Measurements from ENCODE around the gene SMIM13. TPM values are rescaled to one million over a fixed set of nuclear protein-coding genes. Genes with fewer than 3 reads are reported as not detected.

The SMIM13 gene
- total RNA-seq, 2 experiments from 2014 or later = 3.0 to 4.6 TPM

DNA sequence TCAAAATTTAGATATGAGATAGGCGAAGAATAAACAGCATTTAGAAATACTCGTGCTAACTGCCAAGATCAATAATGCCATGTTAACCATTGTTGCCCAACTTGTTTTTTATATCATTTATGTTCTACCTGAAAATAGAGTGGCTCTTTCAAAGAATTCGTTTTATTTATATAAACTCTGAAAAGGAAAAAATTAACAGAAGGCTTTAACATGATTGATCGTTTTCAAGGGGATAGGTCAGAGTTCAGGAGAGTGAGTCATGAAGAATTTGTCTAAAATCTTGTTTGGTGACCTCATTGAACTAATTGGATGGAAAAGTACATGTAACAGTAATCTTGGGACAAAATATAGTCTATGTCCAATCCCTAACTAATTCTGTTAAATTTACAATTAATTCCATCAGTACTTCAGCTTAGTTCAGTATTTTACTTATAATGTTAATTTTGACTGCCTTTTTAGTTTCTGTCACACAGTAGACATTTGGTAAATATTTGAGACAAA, 38.5 kb upstream of the SMIM13 start:
- H3K27me3 Mint-ChIP-seq = peaks cover 39% of the 10 kb centered on the region
- Histone ChIP-seq H3K4me3 (ENCODE audit: low read length) (no peak overlapping the region), H3K36me3 (ENCODE audit: insufficient read depth, low read length) (no peaks in the 10 kb centered on the region), H3K27ac (ENCODE audit: low read depth in 1 of 2, low read length in 2 of 2) (no peak overlapping the region), H3K27me3 (ENCODE audit: control insufficient read depth in 1 of 2, insufficient read depth in 2 of 2, low read length in 2 of 2) (peaks cover 4% of the 10 kb centered on the region in 2 experiments), H3K4me1 (ENCODE audit: insufficient read depth, low read length) (no peaks in the 10 kb centered on the region), H3K9me3 (ENCODE audit: control insufficient read depth in 1 of 2, insufficient read depth in 1 of 2, low read length in 2 of 2) (no peaks in the 10 kb centered on the region)
- DNase-seq (no peak), ATAC-seq (ENCODE audit: poor library complexity) (no peak)
- H3K9me3 Mint-ChIP-seq = no peaks in the 10 kb centered on the region
- H3K4me1 Mint-ChIP-seq (ENCODE audit: low read depth) = no peaks in the 10 kb centered on the region
- no peaks in the 10 kb centered on the region for H3K36me3 Mint-ChIP-seq (ENCODE audit: low read depth)
- TF ChIP-seq CTCF (IDR thresholded peaks at IDR 0.05) = no peak
- intact Hi-C loops (cut with DNase I, micrococcal nuclease) = no loop called here
- H3K27ac Mint-ChIP-seq = no peak overlapping the region
- H3K4me3 Mint-ChIP-seq = no peak overlapping the region
- POLR2A ChIA-PET = no interaction called here
- CTCF ChIA-PET = interaction anchor here (1.5 to 1.6 kb wide), 2 partner anchors 12 to 20 kb away, joined by 4 read pairs; no protein-coding TSS in a partner anchor

DNA sequence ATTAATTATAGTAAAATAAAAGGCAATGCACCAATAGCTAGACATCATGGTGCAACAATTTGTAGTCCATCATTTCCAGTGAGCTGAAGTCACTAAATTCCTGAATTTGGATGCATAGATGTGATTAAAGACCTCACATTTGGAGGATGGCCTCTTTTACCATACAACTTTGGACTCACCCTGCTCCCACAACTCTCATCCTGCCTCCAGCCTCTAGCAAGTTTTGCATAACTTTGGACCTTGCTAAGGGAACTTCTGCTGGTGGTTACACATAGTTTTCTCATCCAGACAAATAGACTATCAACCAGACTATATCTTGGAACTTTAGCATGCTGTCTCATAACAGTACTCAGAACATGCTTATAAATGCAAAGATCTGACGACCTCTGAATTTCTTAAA, 36.8 kb upstream of the SMIM13 start:
- POLR2A ChIA-PET = no interaction called here
- no peak overlapping the region for H3K4me3 Mint-ChIP-seq
- H3K4me1 Mint-ChIP-seq (ENCODE audit: low read depth) = no peaks in the 10 kb centered on the region
- H3K36me3 Mint-ChIP-seq (ENCODE audit: low read depth) = no peaks in the 10 kb centered on the region
- no peaks in the 10 kb centered on the region for H3K4me1 ChIP-seq (ENCODE audit: insufficient read depth, low read length)
- no peak for TF ChIP-seq CTCF (IDR thresholded peaks at IDR 0.05)
- CTCF ChIA-PET = interaction anchor here (1.5 kb wide), 1 partner anchor 18 kb away, joined by 4 read pairs; no protein-coding TSS in a partner anchor
- H3K27ac Mint-ChIP-seq = no peak overlapping the region
- DNase-seq (no peak), ATAC-seq (ENCODE audit: poor library complexity) (no peak)
- H3K27ac ChIP-seq (ENCODE audit: low read depth in 1 of 2, low read length in 2 of 2) = no peak overlapping the region
- intact Hi-C loops (cut with DNase I, micrococcal nuclease) = no loop called here
- H3K9me3 Mint-ChIP-seq = no peaks in the 10 kb centered on the region
- H3K27me3 Mint-ChIP-seq = peaks cover 35% of the 10 kb centered on the region
- H3K9me3 ChIP-seq (ENCODE audit: control insufficient read depth in 1 of 2, insufficient read depth in 1 of 2, low read length in 2 of 2) = no peaks in the 10 kb centered on the region
- peaks cover 0 to 4% of the 10 kb centered on the region in 2 experiments for H3K27me3 ChIP-seq (ENCODE audit: control insufficient read depth in 1 of 2, insufficient read depth in 2 of 2, low read length in 2 of 2)
- no peak overlapping the region for H3K4me3 ChIP-seq (ENCODE audit: low read length)
- no peaks in the 10 kb centered on the region for H3K36me3 ChIP-seq (ENCODE audit: insufficient read depth, low read length)

DNA sequence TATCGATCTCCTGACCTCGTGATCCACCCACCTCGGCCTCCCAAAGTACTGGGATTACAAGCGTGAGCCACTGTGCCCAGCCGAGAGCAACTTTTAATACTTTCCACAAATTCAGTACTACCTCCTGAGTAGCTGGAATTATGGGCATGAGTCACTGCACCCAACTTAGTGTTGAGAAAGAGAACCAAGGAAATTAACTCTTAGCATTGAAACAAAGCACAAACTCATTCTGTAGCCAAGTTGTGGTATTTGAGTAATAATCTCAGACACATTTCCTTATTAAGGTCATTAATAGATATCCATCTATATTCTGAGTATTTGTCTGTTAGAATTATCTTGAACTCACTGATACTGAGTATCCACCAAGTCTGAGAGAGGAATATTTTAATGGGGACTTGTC, 35.2 kb upstream of the SMIM13 start:
- Mint-ChIP-seq H3K4me1 (ENCODE audit: low read depth) (no peaks in the 10 kb centered on the region), H3K4me3 (no peak overlapping the region), H3K9me3 (no peaks in the 10 kb centered on the region), H3K27ac (no peak overlapping the region), H3K27me3 (peaks cover 23% of the 10 kb centered on the region), H3K36me3 (ENCODE audit: low read depth) (no peaks in the 10 kb centered on the region)
- intact Hi-C loops (cut with DNase I, micrococcal nuclease) = no loop called here
- Histone ChIP-seq H3K27me3 (ENCODE audit: control insufficient read depth in 1 of 2, insufficient read depth in 2 of 2, low read length in 2 of 2) (no peaks in the 10 kb centered on the region), H3K9me3 (ENCODE audit: control insufficient read depth in 1 of 2, insufficient read depth in 1 of 2, low read length in 2 of 2) (no peaks in the 10 kb centered on the region), H3K4me1 (ENCODE audit: insufficient read depth, low read length) (no peaks in the 10 kb centered on the region), H3K36me3 (ENCODE audit: insufficient read depth, low read length) (no peaks in the 10 kb centered on the region), H3K4me3 (ENCODE audit: low read length) (no peak overlapping the region), H3K27ac (ENCODE audit: low read depth in 1 of 2, low read length in 2 of 2) (no peak overlapping the region)
- ChIA-PET POLR2A (no interaction called here), CTCF (no interaction called here)
- no peak for TF ChIP-seq CTCF (IDR thresholded peaks at IDR 0.05)
- DNase-seq = no peak
- no peak for ATAC-seq (ENCODE audit: poor library complexity)
